Measurements from ENCODE around the gene CYSLTR2.

The CYSLTR2 gene

DNA sequence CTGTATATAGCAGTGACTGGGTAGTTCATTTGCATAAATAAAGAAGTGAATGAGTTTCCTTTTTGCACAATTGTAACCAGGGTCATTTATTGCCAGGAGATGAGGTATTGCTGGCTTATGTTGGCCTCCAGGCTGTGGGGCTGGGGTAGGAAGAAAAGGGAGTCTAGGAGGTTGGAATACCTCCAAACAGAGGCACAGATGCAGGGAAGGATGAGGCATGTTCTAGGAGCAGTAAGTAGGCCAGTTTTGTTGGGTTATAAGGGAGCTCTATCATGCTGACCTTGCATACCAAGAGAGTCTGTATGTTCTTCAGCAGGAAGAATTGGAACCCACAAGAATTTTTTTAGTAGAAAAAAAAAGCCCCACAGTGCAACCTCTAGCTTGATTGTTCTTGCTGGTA, 17.2 kb upstream of the CYSLTR2 start:
- Histone ChIP-seq H3K27me3 (ENCODE audit: insufficient read depth, low read depth, severe bottlenecking) (no peaks in the 10 kb centered on the region), H3K4me3 (ENCODE audit: low read depth, low read length) (no peak overlapping the region), H3K27ac (no peak overlapping the region), H3K36me3 (no peaks in the 10 kb centered on the region), H3K9me3 (ENCODE audit: severe bottlenecking) (no peaks in the 10 kb centered on the region)
- TF ChIP-seq, protein P1, sequence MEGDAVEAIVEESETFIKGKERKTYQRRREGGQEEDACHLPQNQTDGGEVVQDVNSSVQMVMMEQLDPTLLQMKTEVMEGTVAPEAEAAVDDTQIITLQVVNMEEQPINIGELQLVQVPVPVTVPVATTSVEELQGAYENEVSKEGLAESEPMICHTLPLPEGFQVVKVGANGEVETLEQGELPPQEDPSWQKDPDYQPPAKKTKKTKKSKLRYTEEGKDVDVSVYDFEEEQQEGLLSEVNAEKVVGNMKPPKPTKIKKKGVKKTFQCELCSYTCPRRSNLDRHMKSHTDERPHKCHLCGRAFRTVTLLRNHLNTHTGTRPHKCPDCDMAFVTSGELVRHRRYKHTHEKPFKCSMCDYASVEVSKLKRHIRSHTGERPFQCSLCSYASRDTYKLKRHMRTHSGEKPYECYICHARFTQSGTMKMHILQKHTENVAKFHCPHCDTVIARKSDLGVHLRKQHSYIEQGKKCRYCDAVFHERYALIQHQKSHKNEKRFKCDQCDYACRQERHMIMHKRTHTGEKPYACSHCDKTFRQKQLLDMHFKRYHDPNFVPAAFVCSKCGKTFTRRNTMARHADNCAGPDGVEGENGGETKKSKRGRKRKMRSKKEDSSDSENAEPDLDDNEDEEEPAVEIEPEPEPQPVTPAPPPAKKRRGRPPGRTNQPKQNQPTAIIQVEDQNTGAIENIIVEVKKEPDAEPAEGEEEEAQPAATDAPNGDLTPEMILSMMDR (IDR thresholded peaks at IDR 0.05; ENCODE audit: low read depth, low read length) = no peak
- no peak for DNase-seq

GRCh38 chr13:48637601-48638000, 16.1 kb upstream of the CYSLTR2 start:
- H3K36me3 ChIP-seq = no peaks in the 10 kb centered on the region
- TF ChIP-seq, protein P1 (IDR thresholded peaks at IDR 0.05; ENCODE audit: low read depth, low read length) = no peak
- no peaks in the 10 kb centered on the region for H3K9me3 ChIP-seq (ENCODE audit: severe bottlenecking)
- DNase-seq = no peak
- no peak overlapping the region for H3K4me3 ChIP-seq (ENCODE audit: low read depth, low read length)
- H3K27ac ChIP-seq = no peak overlapping the region
- H3K27me3 ChIP-seq (ENCODE audit: insufficient read depth, low read depth, severe bottlenecking) = no peaks in the 10 kb centered on the region

- H3K27ac ChIP-seq = no peak overlapping the region
- H3K4me3 ChIP-seq (ENCODE audit: low read depth, low read length) = no peak overlapping the region
- TF ChIP-seq, protein P1 (IDR thresholded peaks at IDR 0.05; ENCODE audit: low read depth, low read length) = no peak
- DNase-seq = no peak
- no peaks in the 10 kb centered on the region for H3K27me3 ChIP-seq (ENCODE audit: insufficient read depth, low read depth, severe bottlenecking)
- H3K9me3 ChIP-seq (ENCODE audit: severe bottlenecking) = no peaks in the 10 kb centered on the region
- no peaks in the 10 kb centered on the region for H3K36me3 ChIP-seq
Observed at GRCh38 chr13:48640767-48641166, 13.0 kb upstream of the CYSLTR2 start.

DNA sequence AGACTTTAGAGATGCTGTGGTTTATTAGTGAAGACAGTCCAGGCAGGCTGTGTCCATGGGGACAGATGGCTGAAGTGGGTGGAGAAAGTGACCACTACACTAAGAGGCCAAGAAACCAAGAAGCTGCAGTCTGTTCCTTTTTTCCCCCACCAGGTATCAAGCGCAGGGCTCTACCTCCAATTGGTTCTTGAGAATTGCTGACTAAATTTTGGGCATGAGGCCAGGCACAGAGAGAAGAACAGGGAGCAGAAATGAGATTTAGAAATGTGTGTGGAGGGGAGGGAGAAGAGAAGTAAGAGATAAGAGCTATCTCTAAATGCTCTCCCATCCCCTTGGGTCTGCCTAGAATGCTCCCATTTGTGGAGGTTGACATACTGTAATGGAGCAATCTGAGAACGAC, 12.3 kb upstream of the CYSLTR2 start:
- DNase-seq = no peak
- no peaks in the 10 kb centered on the region for H3K36me3 ChIP-seq
- no peak overlapping the region for H3K4me3 ChIP-seq (ENCODE audit: low read depth, low read length)
- H3K9me3 ChIP-seq (ENCODE audit: severe bottlenecking) = no peaks in the 10 kb centered on the region
- TF ChIP-seq, protein P1 (IDR thresholded peaks at IDR 0.05; ENCODE audit: low read depth, low read length) = no peak
- H3K27ac ChIP-seq = no peak overlapping the region
- H3K27me3 ChIP-seq (ENCODE audit: insufficient read depth, low read depth, severe bottlenecking) = no peaks in the 10 kb centered on the region

DNA sequence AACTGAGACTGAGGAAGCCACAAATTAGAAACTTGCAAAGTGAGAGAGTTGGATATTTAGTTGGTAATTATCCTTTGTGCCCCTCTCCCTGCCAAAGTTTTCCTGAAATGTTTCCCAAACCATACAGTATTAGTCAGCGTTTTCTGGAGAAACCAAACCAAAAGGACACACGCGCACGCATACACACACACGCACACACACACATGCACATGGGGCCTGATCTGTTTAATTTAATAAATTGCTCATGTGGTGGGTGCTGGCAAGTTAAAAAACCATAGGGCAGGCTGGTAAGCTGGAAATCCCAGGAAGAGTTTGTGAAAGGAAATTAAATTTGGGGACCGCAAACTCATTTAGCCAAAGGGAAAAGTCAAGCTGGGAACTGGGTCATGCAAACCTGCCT, 11.7 kb upstream of the CYSLTR2 start:
- no peak overlapping the region for H3K27ac ChIP-seq
- TF ChIP-seq, protein P1 (IDR thresholded peaks at IDR 0.05; ENCODE audit: low read depth, low read length) = no peak
- DNase-seq = no peak

DNA sequence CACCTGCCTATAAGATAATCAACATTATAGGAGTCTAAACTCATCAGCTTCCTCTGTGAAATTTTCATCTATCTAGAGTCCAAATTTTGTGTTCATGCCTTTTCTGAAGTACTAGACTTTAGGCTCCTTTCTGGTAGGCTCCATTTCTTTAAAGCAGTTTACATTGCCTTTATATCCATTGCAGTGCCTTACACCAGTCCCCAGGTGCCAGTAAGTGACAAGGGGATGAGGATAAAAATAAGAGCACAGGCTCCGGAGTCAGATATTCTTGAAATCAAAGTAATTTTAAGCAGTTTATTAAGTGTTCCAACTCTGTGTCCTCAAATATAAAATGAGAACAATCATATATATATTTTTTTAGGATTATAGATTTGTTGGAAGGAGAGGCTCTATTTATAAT, 10.6 kb upstream of the CYSLTR2 start:
- no peak for DNase-seq
- Histone ChIP-seq H3K36me3 (no peaks in the 10 kb centered on the region), H3K27ac (no peak overlapping the region), H3K27me3 (ENCODE audit: insufficient read depth, low read depth, severe bottlenecking) (no peaks in the 10 kb centered on the region), H3K9me3 (ENCODE audit: severe bottlenecking) (no peaks in the 10 kb centered on the region), H3K4me3 (ENCODE audit: low read depth, low read length) (no peak overlapping the region)
- TF ChIP-seq, protein P1 (IDR thresholded peaks at IDR 0.05; ENCODE audit: low read depth, low read length) = no peak

More for the DNA sequence above, 11.7 kb upstream of the CYSLTR2 start:
- Histone ChIP-seq H3K36me3 (no peaks in the 10 kb centered on the region), H3K9me3 (ENCODE audit: severe bottlenecking) (no peaks in the 10 kb centered on the region), H3K4me3 (ENCODE audit: low read depth, low read length) (no peak overlapping the region), H3K27me3 (ENCODE audit: insufficient read depth, low read depth, severe bottlenecking) (no peaks in the 10 kb centered on the region)

Data from WERI-Rb-1 (cell line).